Tongue (tissue), 2 donors: ENCODE measurements around the gene PGM1. TPM values are rescaled to one million over a fixed set of nuclear protein-coding genes. Genes with fewer than 3 reads are reported as not detected.

ENCODE experiments used
- DNase-seq: peaks from one replicate; pipeline ENCODE4 v3.0.0-alpha.2; 2015
- total RNA-seq: library from RNA; depleted of rRNA; stranded (reverse); fragments of >200 nt; gene quantifications from one replicate; pipeline ENCODE4 v1.2.3, GENCODE V29; 2014

The PGM1 gene
- total RNA-seq, 1 donor from 2014 or later: 152 TPM

- DNase-seq: no peak
These were observed 40.1 kb downstream of the PGM1 start for GRCh38 chr1:63633281-63633680.

- DNase-seq: no peak
These were observed 41.3 kb downstream of the PGM1 start for GRCh38 chr1:63634471-63634870.

- DNase-seq: no peak
These were observed 42.5 kb downstream of the PGM1 start for GRCh38 chr1:63635681-63636080.

- DNase-seq: no peak
These were observed 43.2 kb downstream of the PGM1 start for GRCh38 chr1:63636192-63637105.

GRCh38 chr1:63638471-63638870 lies 45.3 kb downstream of the PGM1 start:
- DNase-seq: peak; percentile 14

- DNase-seq: no peak
These were observed 45.7 kb downstream of the PGM1 start for GRCh38 chr1:63638875-63639274.

- peak; percentile 28 for DNase-seq
These were observed 47.7 kb downstream of the PGM1 start for GRCh38 chr1:63640633-63641567.

- DNase-seq: no peak
These were observed 48.4 kb downstream of the PGM1 start for GRCh38 chr1:63641615-63642014.

GRCh38 chr1:63642901-63643300 lies 49.7 kb downstream of the PGM1 start:
- no peak for DNase-seq

GRCh38 chr1:63643517-63643916 lies 50.3 kb downstream of the PGM1 start:
- DNase-seq: no peak

GRCh38 chr1:63643926-63644325 lies 50.7 kb downstream of the PGM1 start:
- DNase-seq: peak; percentile 73

GRCh38 chr1:63645317-63645716 lies 52.1 kb downstream of the PGM1 start:
- DNase-seq: peak; percentile 68

GRCh38 chr1:63648689-63649088 lies 55.5 kb downstream of the PGM1 start:
- no peak for DNase-seq

GRCh38 chr1:63651161-63651701 lies 58.0 kb downstream of the PGM1 start:
- DNase-seq: peak; percentile 28

- DNase-seq: peak; percentile 55
These were observed 60.8 kb downstream of the PGM1 start for GRCh38 chr1:63653976-63654375.

- DNase-seq: no peak
These were observed 66.2 kb downstream of the PGM1 start for GRCh38 chr1:63659448-63659847.

- peak; percentile 32 for DNase-seq
These were observed 69.0 kb downstream of the PGM1 start for GRCh38 chr1:63662056-63662836.

- no peak for DNase-seq
These were observed 69.6 kb downstream of the PGM1 start for GRCh38 chr1:63662841-63663240.

GRCh38 chr1:63663301-63663700 lies 70.1 kb downstream of the PGM1 start:
- no peak for DNase-seq

- no peak for DNase-seq
These were observed 70.7 kb downstream of the PGM1 start for GRCh38 chr1:63663873-63664272.

GRCh38 chr1:63664742-63665141 lies 71.5 kb downstream of the PGM1 start:
- DNase-seq: no peak

GRCh38 chr1:63665410-63665809 lies 72.2 kb downstream of the PGM1 start:
- DNase-seq: no peak
